SU-DHL-6 (cell line): Measurements from ENCODE around the gene LBX2.

ENCODE experiments used
- H2AFZ ChIP-seq: fragments of 200-600 bp; sonication (generic); 2 replicates; pipeline ENCODE4 v1.6.1; 2014; ENCODE audit warnings: low read depth, mild to moderate bottlenecking, moderate library complexity, mixed read lengths, antibody characterized with exemption, low read length; ENCODE audit not compliant: severe bottlenecking
- H3F3A ChIP-seq: fragments of 200-600 bp; shearing (Covaris generic); 2 replicates; pipeline ENCODE4 v1.6.0; 2016; ENCODE audit warnings: antibody characterized with exemption, mild to moderate bottlenecking; ENCODE audit not compliant: insufficient read depth
- H3K27ac ChIP-seq: fragments of 200-600 bp; sonication (generic); 2 replicates; pipeline ENCODE4 v1.5.1; 2016; ENCODE audit warnings: low read depth, mild to moderate bottlenecking, low read length, moderate library complexity, mixed read lengths
- H3K27me3 ChIP-seq: fragments of 200-600 bp; sonication (generic), shearing (Covaris generic); 2 replicates; pipeline ENCODE4 v1.6.0; 2014; ENCODE audit warnings: mild to moderate bottlenecking, low read length
- H3K36me3 ChIP-seq: fragments of 200-600 bp; sonication (generic); 2 replicates; pipeline ENCODE4 v1.6.1; 2014; ENCODE audit warnings: mild to moderate bottlenecking, low read length, mixed read lengths
- H3K4me2 ChIP-seq: fragments of 300-600, 200-600 bp; shearing (Covaris generic), sonication (generic); 2 replicates; pipeline ENCODE4 v1.6.0; 2014; ENCODE audit warnings: low read length, low read depth, mild to moderate bottlenecking; ENCODE audit not compliant: poor library complexity, severe bottlenecking
- H3K4me3 ChIP-seq: fragments of 200-600 bp; sonication (generic); 2 replicates; pipeline ENCODE4 v1.5.1; 2014; ENCODE audit warnings: antibody characterized with exemption, low read length, mild to moderate bottlenecking, mixed read lengths; ENCODE audit not compliant: insufficient read depth, poor library complexity, severe bottlenecking
- H3K79me2 ChIP-seq: fragments of 200-600 bp; sonication (generic); 2 replicates; pipeline ENCODE4 v1.6.1; 2014; ENCODE audit warnings: mild to moderate bottlenecking, low read length, moderate library complexity; ENCODE audit not compliant: insufficient read depth
- H3K9ac ChIP-seq: fragments of 200-600 bp; sonication (generic); 2 replicates; pipeline ENCODE4 v1.7.0; 2014; ENCODE audit warnings: mild to moderate bottlenecking, low read length
- H3K9me2 ChIP-seq: fragments of 200-600 bp; sonication (generic); replicated peaks from 2 replicates; pipeline ENCODE4 v1.6.1; 2014; ENCODE audit warnings: low read length; ENCODE audit not compliant: insufficient read depth
- H3K9me3 ChIP-seq: fragments of 200-600 bp; sonication (generic); 2 replicates; pipeline ENCODE4 v1.6.1; 2014; ENCODE audit warnings: low read length, mixed read lengths; ENCODE audit not compliant: insufficient read depth
- H4K20me1 ChIP-seq: fragments of 200-600 bp; sonication (generic); 2 replicates; pipeline ENCODE4 v1.6.1; 2014; ENCODE audit warnings: low read depth, mild to moderate bottlenecking, antibody characterized with exemption, low read length, moderate library complexity, mixed read lengths
- CTCF ChIP-seq: fragments of 200-600 bp; sonication (generic); IDR thresholded peaks from one replicate; pipeline ENCODE4 v1.5.1; 2017; ENCODE audit warnings: antibody characterized with exemption, mild to moderate bottlenecking, low read length, moderate library complexity; ENCODE audit not compliant: insufficient read depth, poor library complexity, severe bottlenecking
- EZH2phosphoT487 ChIP-seq: fragments of 200-600 bp; sonication (generic), shearing (Covaris generic); conservative IDR thresholded peaks from 2 replicates; pipeline ENCODE4 v1.6.1; 2018; ENCODE audit warnings: mild to moderate bottlenecking, antibody characterized with exemption, low read length, moderate library complexity, mixed read lengths

LBX2 gene

GRCh38 chr2:74513605-74514367 lies 14.4 kb upstream of the LBX2 start:
- H3K4me2 ChIP-seq, result no peak overlapping the region
- no peaks in the 10 kb centered on the region for H3K27me3 ChIP-seq
- H4K20me1 ChIP-seq, result no peaks in the 10 kb centered on the region
- H3K9me2 ChIP-seq, result no peaks in the 10 kb centered on the region
- no peak for TF ChIP-seq CTCF
- TF ChIP-seq EZH2phosphoT487, result no peak
- H3K36me3 ChIP-seq, result no peaks in the 10 kb centered on the region
- H3F3A ChIP-seq, result peaks cover 4% of the 10 kb centered on the region; the same call in 1 of the 2 replicates
- H3K27ac ChIP-seq, result no peak overlapping the region
- no peaks in the 10 kb centered on the region for H3K9me3 ChIP-seq
- no peak overlapping the region for H3K4me3 ChIP-seq
- no peak overlapping the region for H2AFZ ChIP-seq
- H3K79me2 ChIP-seq, result no peaks in the 10 kb centered on the region
- no peak overlapping the region for H3K9ac ChIP-seq

- Histone ChIP-seq H4K20me1 (no peaks in the 10 kb centered on the region), H3K9ac (no peak overlapping the region), H2AFZ (no peak overlapping the region), H3K27me3 (no peaks in the 10 kb centered on the region), H3K79me2 (no peaks in the 10 kb centered on the region), H3K4me2 (no peak overlapping the region), H3K9me3 (no peaks in the 10 kb centered on the region), H3K27ac (no peak overlapping the region), H3K4me3 (no peak overlapping the region), H3F3A (peaks cover 4% of the 10 kb centered on the region; the same call in 1 of the 2 replicates), H3K36me3 (no peaks in the 10 kb centered on the region), H3K9me2 (no peaks in the 10 kb centered on the region)
- TF ChIP-seq CTCF (no peak), EZH2phosphoT487 (no peak)
These were observed 13.6 kb upstream of the LBX2 start for GRCh38 chr2:74512744-74513604.

GRCh38 chr2:74511104-74511989 lies 11.9 kb upstream of the LBX2 start:
- H4K20me1 ChIP-seq, result no peaks in the 10 kb centered on the region
- no peak overlapping the region for H3K4me3 ChIP-seq
- peaks cover 4% of the 10 kb centered on the region; the same call in 1 of the 2 replicates for H3F3A ChIP-seq
- H3K9ac ChIP-seq, result no peak overlapping the region
- no peaks in the 10 kb centered on the region for H3K27me3 ChIP-seq
- no peak overlapping the region for H3K27ac ChIP-seq
- H3K9me3 ChIP-seq, result no peaks in the 10 kb centered on the region
- no peak overlapping the region for H2AFZ ChIP-seq
- TF ChIP-seq CTCF (no peak), EZH2phosphoT487 (no peak)
- 0 out of 2 replicates have a peak, but pooled peaks cover 3% of the 10 kb centered on the region for H3K79me2 ChIP-seq
- H3K36me3 ChIP-seq, result no peaks in the 10 kb centered on the region
- no peaks in the 10 kb centered on the region for H3K9me2 ChIP-seq
- no peak overlapping the region for H3K4me2 ChIP-seq
